Stimulated activated naive CD8-positive, alpha-beta T cell treated with anti-CD3 and anti-CD28 coated beads, Interleukin-15, Interleukin-2, amounts not matched to agents 100 U/mL and 50 U/mL, for 24 hours (primary cell): Measurements from ENCODE around the gene GDNF.
A peak's percentile ranks its signal among the peaks of the same experiment; 100 is the strongest.

Experiments used
- ATAC-seq: fragments of 150-1000 bp; cut with Tn5 transposase; one replicate; pipeline ENCODE4 v1.10.0; 2021
- DNase-seq: peaks from one replicate; pipeline ENCODE4 v3.0.0; 2021

Gene GDNF

GRCh38 chr5:37777432-37778130, 62.3 kb downstream of the GDNF start:
- DNase-seq (no peak), ATAC-seq (no peak)

DNA sequence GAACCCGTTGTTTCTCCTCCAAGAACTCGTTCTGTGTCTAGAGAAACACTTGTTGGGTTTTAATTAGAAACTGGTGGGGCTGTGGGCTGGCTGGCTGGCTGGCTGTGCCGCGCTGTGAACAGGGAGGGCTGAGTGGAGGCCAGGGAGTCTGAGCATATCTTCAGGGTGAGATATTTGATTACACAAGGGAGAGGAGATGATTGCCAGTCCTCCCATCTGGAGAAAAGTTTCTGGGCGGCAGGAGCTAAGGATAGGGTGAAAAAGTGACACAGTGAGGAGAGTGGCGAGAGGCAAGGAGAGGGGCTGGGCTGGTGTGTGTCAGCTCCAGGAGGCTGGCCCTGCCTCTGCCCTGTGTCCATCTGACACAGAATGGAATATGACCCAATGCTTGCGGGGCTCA, 63.0 kb downstream of the GDNF start:
- ATAC-seq (no peak), DNase-seq (no peak)

- DNase-seq (peak; percentile 45), ATAC-seq (no peak)
Observed at GRCh38 chr5:37774912-37775483, 64.8 kb downstream of the GDNF start.

- no peak for DNase-seq
Observed at GRCh38 chr5:37773809-37774208, 66.0 kb downstream of the GDNF start.

DNA sequence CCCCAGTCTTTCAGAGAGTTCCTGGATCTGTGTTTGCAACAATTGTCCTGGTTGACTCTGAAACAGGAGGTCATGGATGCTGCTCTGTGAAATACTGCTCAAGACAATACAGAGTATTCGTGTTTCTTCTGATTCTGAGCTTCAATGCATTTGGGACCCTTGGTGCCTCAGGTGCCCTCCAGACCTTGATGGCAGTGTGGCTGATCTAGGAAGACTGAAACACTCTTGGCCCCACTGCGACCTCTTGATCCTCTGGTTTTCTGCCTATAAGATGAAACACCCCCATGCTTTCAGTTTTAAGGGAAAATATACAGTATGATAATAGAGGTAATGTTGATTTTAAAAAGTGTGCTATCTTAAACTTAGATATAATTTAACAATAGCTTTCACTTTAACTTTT, 67.6 kb downstream of the GDNF start:
- ATAC-seq (no peak), DNase-seq (no peak)

More at GRCh38 chr5:37773809-37774208, 66.0 kb downstream of the GDNF start:
- ATAC-seq, result no peak

DNA sequence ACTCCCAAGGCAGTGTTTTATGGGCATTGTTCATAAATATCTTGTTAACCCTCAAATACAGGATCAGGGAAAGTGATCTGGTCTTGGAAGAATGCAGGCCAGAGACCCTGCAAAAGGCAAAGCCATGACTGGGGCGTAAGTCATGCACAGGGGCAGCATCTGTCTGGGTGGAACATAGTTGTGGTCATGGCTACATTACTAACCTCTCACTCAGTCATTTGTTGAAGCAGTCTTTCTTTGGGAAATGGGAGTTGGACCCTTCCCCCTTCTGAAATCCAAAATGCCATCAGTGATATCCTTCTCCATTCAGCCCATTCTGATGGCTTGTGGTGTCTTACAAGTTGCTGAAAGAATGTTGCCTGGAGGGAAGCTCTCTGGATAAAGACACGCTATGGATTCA, 68.1 kb downstream of the GDNF start:
- DNase-seq (no peak), ATAC-seq (no peak)

- ATAC-seq (no peak), DNase-seq (no peak)
Observed at GRCh38 chr5:37771203-37771611, 68.6 kb downstream of the GDNF start.

DNA sequence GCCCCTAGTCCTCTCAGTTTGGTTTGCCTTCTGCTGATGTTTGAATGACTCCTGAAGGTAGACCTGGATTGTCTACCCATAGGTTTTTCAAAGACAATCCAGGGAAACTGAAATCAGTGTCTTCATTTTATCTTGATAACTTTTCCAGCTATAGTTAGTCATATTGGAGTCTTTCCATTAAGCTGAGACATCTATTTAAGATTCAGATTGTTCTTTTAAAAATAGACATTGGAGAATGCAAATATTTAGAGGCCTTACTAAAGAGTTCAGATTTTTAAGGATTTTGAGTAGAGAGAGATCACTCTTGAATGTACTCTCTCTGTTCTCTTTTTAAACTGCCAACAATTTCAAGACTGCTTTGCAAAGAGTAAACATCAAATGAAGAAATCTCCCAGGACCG, 69.1 kb downstream of the GDNF start:
- no peak for DNase-seq
- no peak for ATAC-seq

- DNase-seq (no peak), ATAC-seq (no peak)
Observed at GRCh38 chr5:37769840-37770239, 70.0 kb downstream of the GDNF start.

DNA sequence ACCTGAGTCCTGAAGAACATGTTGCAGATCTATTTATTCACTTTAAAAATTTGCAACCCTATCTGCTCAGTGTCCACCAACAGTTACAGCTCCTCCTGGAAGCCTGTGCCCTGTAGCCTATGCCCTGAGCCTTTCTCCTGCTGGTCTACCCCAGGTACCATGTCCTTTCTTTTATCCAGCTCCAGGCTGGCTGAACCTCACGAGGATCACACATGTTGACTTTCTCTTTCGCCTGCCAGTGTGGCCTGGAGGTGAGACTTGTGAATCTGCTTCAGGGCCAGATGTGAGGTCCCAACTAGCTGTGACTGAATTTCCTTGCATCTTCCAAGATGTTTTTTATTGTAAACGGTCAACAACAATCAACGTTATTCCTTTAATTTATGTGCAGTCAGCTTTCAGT, 70.7 kb downstream of the GDNF start:
- no peak for DNase-seq
- ATAC-seq, result no peak

- ATAC-seq (no peak), DNase-seq (no peak)
Observed at GRCh38 chr5:37768371-37768770, 71.5 kb downstream of the GDNF start.

DNA sequence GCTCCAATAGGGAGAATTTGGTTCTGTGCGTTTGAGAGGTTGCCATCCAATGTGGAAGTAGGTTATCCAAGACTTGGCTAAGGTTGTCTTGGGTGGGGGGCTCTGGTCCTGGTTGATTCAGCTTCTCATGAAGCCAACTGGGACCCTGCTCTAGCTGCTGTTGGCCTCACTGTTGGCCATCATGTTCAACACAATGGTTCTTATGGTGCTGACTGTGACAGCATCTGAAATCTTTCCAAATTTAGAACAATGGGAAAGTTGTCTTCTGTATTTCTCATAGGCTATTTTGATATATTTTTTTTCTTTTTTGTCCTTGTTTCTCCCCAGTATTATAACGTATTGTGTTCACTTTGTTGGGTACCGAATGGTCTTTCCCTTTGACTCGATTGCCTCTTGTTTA, 71.9 kb downstream of the GDNF start:
- ATAC-seq (no peak), DNase-seq (no peak)

GRCh38 chr5:37767251-37767650, 72.6 kb downstream of the GDNF start:
- no peak for DNase-seq
- no peak for ATAC-seq
